ENCODE results near the gene DMRT2.

- TF ChIP-seq MYC (IDR thresholded peaks at IDR 0.05; ENCODE audit: low read depth, low read length) (no peak), EZH2 (IDR thresholded peaks at IDR 0.05; ENCODE audit: borderline replicate concordance, low read depth, low read length, severe bottlenecking) (no peak), GATA2 (IDR thresholded peaks at IDR 0.05; ENCODE audit: insufficient read depth, insufficient read length, low read depth, low read length) (no peak), POLR2A (IDR thresholded peaks at IDR 0.05; ENCODE audit: low read depth, low read length) (no peak)
- TF ChIP-seq, protein P1, sequence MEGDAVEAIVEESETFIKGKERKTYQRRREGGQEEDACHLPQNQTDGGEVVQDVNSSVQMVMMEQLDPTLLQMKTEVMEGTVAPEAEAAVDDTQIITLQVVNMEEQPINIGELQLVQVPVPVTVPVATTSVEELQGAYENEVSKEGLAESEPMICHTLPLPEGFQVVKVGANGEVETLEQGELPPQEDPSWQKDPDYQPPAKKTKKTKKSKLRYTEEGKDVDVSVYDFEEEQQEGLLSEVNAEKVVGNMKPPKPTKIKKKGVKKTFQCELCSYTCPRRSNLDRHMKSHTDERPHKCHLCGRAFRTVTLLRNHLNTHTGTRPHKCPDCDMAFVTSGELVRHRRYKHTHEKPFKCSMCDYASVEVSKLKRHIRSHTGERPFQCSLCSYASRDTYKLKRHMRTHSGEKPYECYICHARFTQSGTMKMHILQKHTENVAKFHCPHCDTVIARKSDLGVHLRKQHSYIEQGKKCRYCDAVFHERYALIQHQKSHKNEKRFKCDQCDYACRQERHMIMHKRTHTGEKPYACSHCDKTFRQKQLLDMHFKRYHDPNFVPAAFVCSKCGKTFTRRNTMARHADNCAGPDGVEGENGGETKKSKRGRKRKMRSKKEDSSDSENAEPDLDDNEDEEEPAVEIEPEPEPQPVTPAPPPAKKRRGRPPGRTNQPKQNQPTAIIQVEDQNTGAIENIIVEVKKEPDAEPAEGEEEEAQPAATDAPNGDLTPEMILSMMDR (IDR thresholded peaks at IDR 0.05; ENCODE audit: extremely low read depth in 1 of 2, insufficient read depth in 1 of 2, low read depth in 1 of 2, low read length in 2 of 2): no peak
- TF ChIP-seq, protein P2, sequence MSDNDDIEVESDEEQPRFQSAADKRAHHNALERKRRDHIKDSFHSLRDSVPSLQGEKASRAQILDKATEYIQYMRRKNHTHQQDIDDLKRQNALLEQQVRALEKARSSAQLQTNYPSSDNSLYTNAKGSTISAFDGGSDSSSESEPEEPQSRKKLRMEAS (IDR thresholded peaks at IDR 0.05; ENCODE audit: insufficient read depth, insufficient read length): no peak
These were observed 1.9 kb upstream of the DMRT2 start for GRCh38 chr9:1048231-1048619.
